ENCODE results near the gene AGPAT2.

The AGPAT2 gene

GRCh38 chr9:136671646-136672430, 15.4 kb downstream of the AGPAT2 start:
- no peak for DNase-seq

DNA sequence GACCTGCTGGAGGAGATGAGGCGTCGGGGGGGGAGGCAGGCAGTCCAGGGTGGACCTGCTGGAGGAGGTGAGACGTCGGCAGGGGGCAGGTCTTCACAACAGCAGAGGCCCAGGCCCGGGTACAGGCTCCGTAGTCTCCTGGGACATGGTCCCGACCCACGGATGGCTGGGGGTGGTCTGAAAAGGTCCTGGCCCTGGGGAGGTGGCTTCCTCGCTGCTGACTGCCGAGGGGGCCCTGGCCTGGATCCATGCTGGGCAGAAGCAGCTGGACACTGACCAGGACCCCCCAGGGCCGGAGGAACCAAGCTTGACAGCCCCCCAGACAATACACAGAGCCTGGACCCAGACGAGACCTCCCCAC, 16.0 kb downstream of the AGPAT2 start:
- DNase-seq = no peak

DNA sequence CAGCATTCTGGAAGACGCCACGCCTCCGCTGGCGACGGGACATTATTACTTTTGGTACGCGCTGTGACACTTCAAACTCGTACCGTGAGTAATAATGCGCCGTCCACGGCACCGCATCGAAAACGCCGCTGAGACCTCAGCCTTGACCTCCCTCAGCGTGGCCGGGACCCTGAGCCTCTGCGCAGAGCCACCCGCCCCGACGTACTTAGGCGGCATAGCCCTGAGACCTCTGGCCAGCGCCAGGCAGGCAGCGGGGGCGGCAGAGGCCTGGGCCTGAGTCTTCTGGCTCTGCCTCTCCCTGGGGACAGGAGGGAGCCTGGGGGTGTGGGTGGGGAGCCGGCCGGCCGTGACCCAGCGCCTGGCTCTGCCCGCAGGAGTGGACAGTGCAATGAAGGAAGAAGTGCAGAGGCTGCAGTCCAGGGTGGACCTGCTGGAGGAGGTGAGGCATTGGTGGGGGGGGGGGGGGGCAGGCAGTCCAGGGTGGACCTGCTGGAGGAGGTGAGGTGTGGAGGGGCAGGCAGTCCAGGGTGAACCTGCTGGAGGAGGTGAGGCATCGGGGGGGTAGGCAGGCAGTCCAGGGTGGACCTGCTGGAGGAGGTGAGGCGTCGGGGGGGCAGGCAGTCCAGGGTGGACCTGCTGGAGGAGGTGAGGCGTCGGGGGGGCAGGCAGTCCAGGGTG, 16.5 kb downstream of the AGPAT2 start:
- DNase-seq = no peak

GRCh38 chr9:136669791-136670464, 17.3 kb downstream of the AGPAT2 start:
- DNase-seq = no peak

DNA sequence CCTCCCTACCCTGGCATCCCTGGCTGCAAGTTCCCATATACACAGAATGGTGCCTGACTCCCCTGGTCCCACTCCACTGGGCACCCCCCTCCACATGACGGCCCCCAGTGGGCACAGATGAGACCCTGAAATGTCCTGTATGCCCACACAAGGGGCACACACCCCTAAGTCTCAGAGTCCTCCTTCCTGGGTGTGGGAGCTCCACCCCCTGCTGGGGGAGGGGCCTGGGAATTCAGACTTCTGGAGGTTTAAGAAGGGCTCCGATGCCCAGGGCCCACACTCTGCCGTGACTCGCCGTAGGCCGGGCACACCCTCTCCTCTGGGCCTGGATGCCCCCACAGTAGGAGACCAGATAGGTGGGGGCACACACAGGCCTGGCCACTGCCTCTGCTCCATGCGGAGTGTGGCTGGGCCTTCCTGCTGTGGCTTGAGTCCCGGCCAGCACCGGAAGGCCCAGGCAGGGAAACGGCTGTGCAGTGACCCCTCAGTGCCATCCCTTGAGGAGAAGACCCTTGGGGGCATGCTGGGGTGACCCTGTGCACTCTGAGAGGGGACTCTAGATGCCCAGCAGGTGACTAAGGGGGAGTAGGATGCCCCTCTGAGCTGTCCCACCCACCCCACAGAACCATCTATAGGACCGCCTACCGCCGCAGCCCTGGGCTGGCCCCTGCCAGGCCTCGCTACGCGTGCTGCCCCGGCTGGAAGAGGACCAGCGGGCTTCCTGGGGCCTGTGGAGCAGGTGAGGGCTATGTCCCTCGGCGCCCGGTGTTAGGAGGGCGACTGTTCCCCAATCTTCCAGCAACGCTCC, 18.1 kb downstream of the AGPAT2 start:
- DNase-seq = no peak

DNA sequence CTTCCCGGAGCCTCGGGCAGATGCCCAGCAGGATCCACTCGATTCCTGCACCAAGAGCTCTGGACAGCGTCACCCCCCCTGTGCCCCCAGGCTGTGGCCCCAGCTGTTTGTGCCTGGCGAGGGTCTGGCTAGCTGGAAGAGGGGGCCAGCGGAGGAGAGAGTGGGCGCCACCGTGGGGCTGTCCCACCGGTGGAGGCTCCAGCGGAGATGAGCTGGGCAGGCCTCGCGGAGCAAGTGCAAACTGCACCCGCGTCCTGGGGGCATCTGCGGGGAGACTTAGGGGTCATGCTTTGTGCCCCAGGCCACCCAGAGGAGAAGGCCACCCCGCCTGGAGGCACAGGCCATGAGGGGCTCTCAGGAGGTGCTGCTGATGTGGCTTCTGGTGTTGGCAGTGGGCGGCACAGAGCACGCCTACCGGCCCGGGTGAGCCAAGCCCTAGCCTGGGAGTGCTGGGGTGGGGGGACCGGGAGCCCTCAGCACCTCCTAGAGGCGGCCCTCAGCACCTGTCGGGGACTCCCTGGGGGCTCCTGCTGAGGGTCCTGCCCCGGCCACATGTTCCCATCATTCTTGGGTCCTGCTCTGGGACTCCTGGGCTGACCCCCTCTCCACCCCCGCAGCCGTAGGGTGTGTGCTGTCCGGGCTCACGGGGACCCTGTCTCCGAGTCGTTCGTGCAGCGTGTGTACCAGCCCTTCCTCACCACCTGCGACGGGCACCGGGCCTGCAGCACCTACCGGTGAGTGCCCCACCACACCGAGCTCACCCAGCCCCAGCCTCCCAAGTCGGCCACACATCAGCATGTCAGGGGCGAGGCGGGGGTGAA, 19.1 kb downstream of the AGPAT2 start:
- DNase-seq = no peak

DNA sequence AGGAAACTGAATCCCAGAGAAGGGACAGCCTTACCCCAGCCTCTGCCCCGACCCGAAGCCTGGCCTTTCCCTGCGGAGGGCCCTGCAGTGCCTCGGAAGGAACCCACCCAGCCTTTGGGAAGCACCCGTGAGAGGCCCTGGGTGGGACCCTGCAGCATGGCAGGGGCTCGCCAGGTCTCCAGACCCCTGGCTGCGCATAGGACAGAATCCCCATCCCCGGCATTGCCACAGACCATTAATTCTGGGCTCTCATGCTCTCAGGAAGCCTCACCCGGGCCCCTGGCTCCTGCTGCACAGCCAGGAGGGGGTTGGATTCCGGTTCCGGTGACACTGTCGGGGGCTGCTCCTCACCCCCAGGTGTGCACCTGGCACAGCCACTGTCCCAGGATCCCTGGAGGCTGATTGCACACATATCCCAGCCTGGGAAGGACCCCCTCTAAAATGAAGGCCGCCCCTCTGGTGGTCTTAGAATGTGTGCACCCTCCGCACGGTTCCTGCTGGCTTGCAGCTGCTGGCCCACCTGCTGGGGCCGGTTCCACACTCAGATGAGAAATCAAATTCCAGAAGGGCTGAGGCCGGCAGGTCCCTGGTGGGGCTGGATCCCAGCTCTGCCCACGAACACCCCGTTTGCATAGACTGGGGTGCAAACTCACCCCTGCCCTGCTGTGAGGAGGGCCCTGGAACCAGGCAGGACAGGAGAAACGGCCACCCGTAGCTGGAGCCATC, 19.9 kb downstream of the AGPAT2 start:
- DNase-seq = no peak

GRCh38 chr9:136666372-136667213, 20.7 kb downstream of the AGPAT2 start:
- no peak for DNase-seq

- no peak for DNase-seq
Observed at GRCh38 chr9:136665704-136666371, 21.4 kb downstream of the AGPAT2 start.

- no peak for DNase-seq
Observed at GRCh38 chr9:136665111-136665703, 22.1 kb downstream of the AGPAT2 start.

- DNase-seq = no peak
Observed at GRCh38 chr9:136664000-136664915, 23.0 kb downstream of the AGPAT2 start.

DNA sequence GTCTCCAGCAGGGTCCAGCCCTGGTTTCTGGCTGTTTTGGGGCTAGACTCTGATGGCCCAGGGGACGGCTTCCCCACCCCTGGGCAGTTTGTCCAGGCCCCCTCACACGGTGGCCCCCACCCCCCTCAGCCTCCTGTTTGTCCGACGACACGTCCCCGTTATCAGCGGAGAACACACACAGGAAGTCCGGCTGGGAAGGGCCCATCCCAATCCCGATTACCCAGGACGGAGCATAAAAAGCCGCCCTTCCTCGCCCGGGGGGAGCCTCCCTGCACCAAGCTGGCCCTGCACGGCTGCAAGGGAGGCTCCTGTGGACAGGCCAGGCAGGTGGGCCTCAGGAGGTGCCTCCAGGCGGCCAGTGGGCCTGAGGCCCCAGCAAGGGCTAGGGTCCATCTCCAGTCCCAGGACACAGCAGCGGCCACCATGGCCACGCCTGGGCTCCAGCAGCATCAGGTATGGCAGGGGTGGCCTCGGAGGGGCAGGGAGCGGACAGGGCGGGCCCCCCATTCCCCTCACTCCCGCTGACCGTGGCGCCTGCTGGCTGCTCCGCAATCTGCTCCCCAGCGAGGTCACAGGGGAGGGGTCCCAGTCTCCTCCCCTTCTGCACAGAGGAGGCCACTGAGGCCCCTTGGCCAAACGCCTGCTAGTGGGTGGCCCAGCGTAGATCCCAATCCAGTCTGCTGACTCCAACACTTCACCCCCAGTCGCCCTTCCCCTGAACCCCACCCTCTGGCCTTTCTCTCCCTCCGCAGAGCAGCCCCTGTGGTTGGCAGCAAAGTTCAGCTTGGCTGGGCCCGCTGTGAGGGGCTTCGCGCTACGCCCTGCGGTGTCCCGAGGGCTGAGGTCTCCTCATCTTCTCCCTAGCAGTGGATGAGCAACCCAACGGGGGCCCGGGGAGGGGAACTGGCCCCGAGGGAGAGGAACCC, 24.3 kb downstream of the AGPAT2 start, which contains the start of gene EGFL7:
EGFL7 (plus strand) TSS at position 261 of the 926 bp plus-strand sequence. CDS start 5,367 bp downstream, outside the sequence.
- no peak for DNase-seq

GRCh38 chr9:136662326-136662655, 25.0 kb downstream of the AGPAT2 start:
- DNase-seq = no peak

DNA sequence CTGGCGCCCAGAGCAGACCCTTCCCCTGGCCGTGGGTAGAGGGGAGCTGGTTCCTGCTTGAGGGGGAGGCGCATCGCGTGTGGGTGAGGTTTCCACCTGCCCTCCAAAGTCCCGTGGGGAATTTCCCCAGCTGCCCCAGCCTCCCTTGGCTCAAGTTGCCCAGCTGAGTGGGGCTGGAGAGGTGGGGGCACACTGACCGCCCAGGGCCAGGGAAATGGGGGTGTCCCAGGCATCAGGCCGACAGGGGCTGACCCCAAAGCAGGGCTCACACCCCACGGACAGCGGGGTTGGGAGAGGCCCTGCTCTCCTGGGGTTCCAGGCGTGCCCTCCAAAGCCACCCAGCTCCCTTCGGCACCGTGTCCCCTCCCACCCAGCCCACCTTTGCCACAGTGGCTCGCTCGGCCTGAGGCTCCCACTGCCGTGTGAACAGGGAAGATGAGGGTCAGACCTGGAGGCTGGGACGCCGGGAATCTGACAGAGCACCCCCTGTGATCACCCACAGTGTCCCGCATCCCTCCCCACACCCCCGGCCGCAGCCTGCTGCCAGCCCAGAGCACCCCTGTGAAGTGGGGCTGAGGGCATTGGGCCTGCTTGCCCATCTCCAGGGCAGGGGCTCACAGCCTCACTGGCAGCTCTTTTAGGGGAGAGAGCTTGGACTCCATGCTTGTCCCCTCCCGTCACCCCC, 25.5 kb downstream of the AGPAT2 start:
- DNase-seq = no peak

DNA sequence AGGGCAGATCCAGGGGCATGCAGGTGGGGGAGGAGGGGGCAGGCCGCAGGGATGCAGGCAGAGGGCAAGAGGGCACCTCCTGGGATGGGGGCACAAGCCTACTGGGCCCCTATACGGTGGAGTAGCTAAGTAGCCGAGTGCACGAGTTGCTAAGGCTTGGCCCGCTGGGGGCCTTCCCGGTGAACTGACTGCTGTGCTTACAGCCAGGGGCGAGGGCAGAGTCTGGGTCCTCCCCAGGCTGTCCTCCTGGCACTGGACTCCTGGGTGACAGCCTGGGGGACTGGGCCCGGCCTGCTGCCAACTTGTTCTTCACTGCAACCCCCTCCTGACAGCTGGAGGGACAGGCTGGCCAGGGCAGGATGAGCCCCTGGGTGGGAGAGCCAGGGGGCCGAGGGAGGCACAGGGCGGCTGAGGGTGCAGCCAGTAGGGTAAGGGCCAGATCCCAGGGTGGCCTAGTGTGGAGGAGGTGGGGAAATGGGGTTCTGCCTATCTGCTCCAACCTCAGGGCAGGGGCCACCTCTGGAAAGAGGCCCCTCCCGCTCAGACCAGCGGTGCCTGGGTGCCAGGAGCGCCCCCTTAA, 26.2 kb downstream of the AGPAT2 start:
- DNase-seq = no peak
